Calu3 (cell line): ENCODE measurements around the gene UGT1A7. TPM values are rescaled to one million over a fixed set of nuclear protein-coding genes. Genes with fewer than 3 reads are reported as not detected.
A peak's percentile ranks its signal among the peaks of the same experiment; 100 is the strongest.
"Not testable (repeated sequence)": the region's sequence is repeated elsewhere in the genome, so short reads cannot be mapped to it uniquely, and the experiment has no call there.

Experiments
- BruUV-seq: library from RNA; stranded (reverse); fragments of 400-500 nt; replicated peaks from 2 replicates; lab custom pipeline; 2021; lab: Mats Ljungman, UMichigan
- CTCF ChIA-PET: fragments of 300-600 bp; sonication (Branson Sonifier 250); formaldehyde crosslinking; loops from one replicate; lab custom pipeline; 2022; ENCODE audit warnings: antibody characterized with exemption; lab: Charles Lee
- DNase-seq: peaks from one replicate; pipeline ENCODE4 v3.0.0; 2022
- H3K27ac Mint-ChIP-seq: one replicate; pipeline ENCODE4 v1.8.0; 2022; ENCODE audit warnings: mixed read lengths; ENCODE audit not compliant: unreplicated experiment
- H3K27me3 Mint-ChIP-seq: one replicate; pipeline ENCODE4 v1.8.0; 2022; ENCODE audit warnings: mixed read lengths; ENCODE audit not compliant: unreplicated experiment
- H3K36me3 Mint-ChIP-seq: one replicate; pipeline ENCODE4 v1.8.0; 2022; ENCODE audit warnings: mild to moderate bottlenecking, moderate library complexity, mixed read lengths; ENCODE audit not compliant: insufficient read depth, unreplicated experiment
- H3K4me1 Mint-ChIP-seq: one replicate; pipeline ENCODE4 v1.8.0; 2022; ENCODE audit warnings: mild to moderate bottlenecking, low read depth, mixed read lengths; ENCODE audit not compliant: unreplicated experiment
- H3K4me3 Mint-ChIP-seq: one replicate; pipeline ENCODE4 v1.8.0; 2022; ENCODE audit warnings: mild to moderate bottlenecking, low read depth, moderate library complexity, mixed read lengths; ENCODE audit not compliant: unreplicated experiment
- H3K9me3 Mint-ChIP-seq: one replicate; pipeline ENCODE4 v1.8.0; 2022; ENCODE audit warnings: low read depth, mixed read lengths; ENCODE audit not compliant: unreplicated experiment
- intact Hi-C: fragments of 100-400 bp; cut with micrococcal nuclease; formaldehyde crosslinking; loops from one replicate; pipeline ENCODE4 v1.10.0; 2022; ENCODE audit not compliant: unreplicated experiment
- total RNA-seq: library from RNA; stranded (reverse); gene quantifications from 2 replicates; pipeline ENCODE4 v1.2.3, GENCODE V29; 2022
- TF ChIP-seq, protein P1 (sequence below): fragments of 200-600 bp; IDR thresholded peaks from one replicate; pipeline ENCODE4 v1.8.0; 2022; ENCODE audit warnings: antibody characterized with exemption; ENCODE audit not compliant: unreplicated experiment

Gene UGT1A7
- total RNA-seq, 1 experiment from 2014 or later: 7.2 TPM

DNA sequence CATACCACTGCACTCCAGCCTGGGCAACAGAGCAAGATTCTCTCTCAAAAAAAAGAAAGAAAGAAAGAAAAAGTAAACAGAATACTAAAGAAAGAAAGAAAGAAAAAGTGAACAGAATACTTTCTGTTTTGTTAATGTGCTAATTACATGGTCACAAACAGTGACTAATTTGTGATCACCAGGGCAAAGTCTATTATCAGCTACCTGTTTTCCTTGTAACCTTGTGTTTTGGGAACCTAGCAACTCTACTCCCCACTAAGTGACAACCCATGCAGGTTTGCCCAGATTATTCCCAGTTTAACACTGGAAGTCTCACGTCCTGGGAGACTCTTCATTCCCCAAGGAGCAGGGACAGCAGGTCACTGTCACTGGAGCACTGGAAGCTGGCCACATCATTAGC is 26.7 kb upstream of the UGT1A7 start:
- Mint-ChIP-seq H3K9me3 (no peaks in the 10 kb centered on the region), H3K4me3 (no peak overlapping the region), H3K27ac (peak overlapping the region; percentile 69), H3K36me3 (no peaks in the 10 kb centered on the region), H3K27me3 (no peaks in the 10 kb centered on the region), H3K4me1 (peaks cover 45% of the 10 kb centered on the region)
- no peak for DNase-seq
- CTCF ChIA-PET: interaction anchor here (0.6 kb wide), 1 partner anchor 770 kb away, joined by 3 read pairs; no protein-coding TSS in a partner anchor
- intact Hi-C loops: no loop called here
- BruUV-seq: no TSS peak
- TF ChIP-seq, protein P1, sequence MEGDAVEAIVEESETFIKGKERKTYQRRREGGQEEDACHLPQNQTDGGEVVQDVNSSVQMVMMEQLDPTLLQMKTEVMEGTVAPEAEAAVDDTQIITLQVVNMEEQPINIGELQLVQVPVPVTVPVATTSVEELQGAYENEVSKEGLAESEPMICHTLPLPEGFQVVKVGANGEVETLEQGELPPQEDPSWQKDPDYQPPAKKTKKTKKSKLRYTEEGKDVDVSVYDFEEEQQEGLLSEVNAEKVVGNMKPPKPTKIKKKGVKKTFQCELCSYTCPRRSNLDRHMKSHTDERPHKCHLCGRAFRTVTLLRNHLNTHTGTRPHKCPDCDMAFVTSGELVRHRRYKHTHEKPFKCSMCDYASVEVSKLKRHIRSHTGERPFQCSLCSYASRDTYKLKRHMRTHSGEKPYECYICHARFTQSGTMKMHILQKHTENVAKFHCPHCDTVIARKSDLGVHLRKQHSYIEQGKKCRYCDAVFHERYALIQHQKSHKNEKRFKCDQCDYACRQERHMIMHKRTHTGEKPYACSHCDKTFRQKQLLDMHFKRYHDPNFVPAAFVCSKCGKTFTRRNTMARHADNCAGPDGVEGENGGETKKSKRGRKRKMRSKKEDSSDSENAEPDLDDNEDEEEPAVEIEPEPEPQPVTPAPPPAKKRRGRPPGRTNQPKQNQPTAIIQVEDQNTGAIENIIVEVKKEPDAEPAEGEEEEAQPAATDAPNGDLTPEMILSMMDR: no peak

DNA sequence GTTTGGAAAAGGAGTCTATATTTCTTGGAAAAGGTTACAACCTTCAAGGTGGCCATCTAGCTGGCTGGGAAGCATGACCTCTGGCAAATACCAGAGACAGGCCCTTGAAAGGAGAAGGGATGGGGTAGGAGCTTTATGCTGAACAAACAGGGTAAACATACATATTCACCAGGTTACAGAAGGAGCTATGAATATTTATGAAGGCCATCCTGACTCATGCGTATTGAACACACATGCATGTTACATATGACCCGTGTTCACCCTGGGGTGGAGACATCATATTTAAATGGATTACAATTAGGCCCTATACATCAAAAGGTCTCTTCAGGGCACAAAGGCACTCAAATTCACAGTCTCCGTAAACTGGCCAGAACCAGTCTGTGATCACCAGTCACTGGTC is 25.8 kb upstream of the UGT1A7 start:
- H3K4me1 Mint-ChIP-seq: peaks cover 36% of the 10 kb centered on the region
- H3K9me3 Mint-ChIP-seq, CTCF ChIA-PET, H3K36me3 Mint-ChIP-seq, BruUV-seq, H3K4me3 Mint-ChIP-seq, DNase-seq, H3K27me3 Mint-ChIP-seq, H3K27ac Mint-ChIP-seq, intact Hi-C loops: not testable (repeated sequence)

DNA sequence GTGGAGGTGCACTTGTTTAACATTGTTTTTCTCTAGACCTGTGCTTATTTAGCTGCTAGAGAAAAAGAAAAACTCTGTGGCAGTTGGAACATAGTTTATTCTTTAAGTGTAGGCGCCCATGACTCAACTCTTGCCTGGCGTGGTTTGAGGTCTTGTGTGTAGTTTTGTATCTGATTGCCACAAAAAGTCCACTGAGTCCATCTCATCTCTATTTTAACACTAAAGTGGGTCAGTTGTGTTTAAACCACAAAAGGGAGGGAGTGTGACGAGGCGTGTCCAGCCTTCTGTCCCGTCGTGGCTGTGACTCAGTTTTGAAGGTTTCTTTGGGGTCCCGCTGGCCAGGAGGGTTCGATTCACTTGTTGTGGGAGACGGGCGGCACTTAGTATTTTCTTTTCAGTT is 25.3 kb upstream of the UGT1A7 start:
- intact Hi-C loops: no loop called here
- Mint-ChIP-seq H3K4me3 (no peak overlapping the region), H3K4me1 (peaks cover 35% of the 10 kb centered on the region), H3K27ac (no peak overlapping the region), H3K27me3 (no peaks in the 10 kb centered on the region), H3K36me3 (no peaks in the 10 kb centered on the region), H3K9me3 (peaks cover under 1% of the 10 kb centered on the region)
- TF ChIP-seq, protein P1: no peak
- BruUV-seq: no TSS peak
- CTCF ChIA-PET: no interaction called here
- no peak for DNase-seq

DNA sequence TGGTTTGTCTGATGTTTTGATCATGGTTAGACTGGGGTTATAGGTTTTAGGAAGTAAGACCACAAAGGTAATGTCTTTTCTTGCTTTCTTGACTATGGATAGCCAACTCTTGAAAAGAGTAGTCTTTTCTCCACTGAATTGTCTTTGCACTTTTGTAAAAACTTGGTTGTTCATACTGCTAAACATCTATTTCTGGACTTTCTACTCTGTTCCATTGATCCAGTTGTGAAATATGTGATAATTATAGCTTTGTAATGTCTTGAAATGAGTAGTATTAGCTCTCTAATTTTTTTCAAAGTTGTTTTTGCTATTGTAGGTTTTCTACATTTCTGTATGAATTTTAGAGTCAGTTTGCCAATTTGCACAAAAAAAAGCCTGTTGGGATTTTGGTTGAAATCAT is 23.1 kb upstream of the UGT1A7 start:
- no peak overlapping the region for H3K27ac Mint-ChIP-seq
- H3K4me1 Mint-ChIP-seq: peaks cover 34% of the 10 kb centered on the region
- CTCF ChIA-PET: no interaction called here
- no peak overlapping the region for H3K4me3 Mint-ChIP-seq
- H3K27me3 Mint-ChIP-seq: no peaks in the 10 kb centered on the region
- TF ChIP-seq, protein P1: no peak
- no peaks in the 10 kb centered on the region for H3K36me3 Mint-ChIP-seq
- intact Hi-C loops: no loop called here
- BruUV-seq: no TSS peak
- H3K9me3 Mint-ChIP-seq: peaks cover 5% of the 10 kb centered on the region
- DNase-seq: no peak

DNA sequence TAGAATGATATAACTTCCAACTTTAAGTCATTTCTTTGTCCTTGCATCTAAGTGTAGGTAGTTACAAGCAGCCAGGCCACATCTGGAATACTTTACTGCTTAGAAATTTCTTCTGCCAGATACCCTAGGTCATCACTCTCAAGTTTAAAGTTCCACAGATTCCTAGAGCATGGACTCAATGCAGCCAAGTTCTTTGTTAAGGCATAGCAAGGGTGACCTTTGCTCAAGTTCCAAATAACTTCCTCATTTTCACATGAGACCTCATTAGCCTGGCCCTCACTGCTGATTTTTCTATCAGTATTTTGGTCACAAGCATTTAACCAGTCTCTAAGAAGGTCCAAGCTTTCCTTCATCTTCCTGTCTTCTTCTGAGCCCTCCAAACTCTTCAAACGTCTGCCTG is 17.8 kb upstream of the UGT1A7 start:
- CTCF ChIA-PET: no interaction called here
- no TSS peak for BruUV-seq

More for the DNA sequence above, 17.8 kb upstream of the UGT1A7 start:
- intact Hi-C loops: no loop called here
- TF ChIP-seq, protein P1: no peak
- Mint-ChIP-seq H3K4me3 (no peak overlapping the region), H3K27ac (no peak overlapping the region), H3K36me3 (no peaks in the 10 kb centered on the region), H3K27me3 (no peaks in the 10 kb centered on the region), H3K9me3 (peaks cover 5% of the 10 kb centered on the region), H3K4me1 (peaks cover 25% of the 10 kb centered on the region)
- DNase-seq: no peak
